Peyer's patch (tissue), 4 donors: Measurements from ENCODE around the gene IFNA6.

ENCODE experiments used
- CTCF ChIP-seq, 6 experiments: fragments of 450-650 bp in 4 of 6; fragments of 200-600 bp in 2 of 6; sonication (generic) in 1 of 6; IDR thresholded peaks; one replicate each; pipeline ENCODE4 v1.5.1; 2017 to 2019; ENCODE audit warnings: antibody characterized with exemption in 6 of 6, mild to moderate bottlenecking in 3 of 6, moderate library complexity in 1 of 6
- POLR2A ChIP-seq, 2 donors: fragments of 450-650 bp; IDR thresholded peaks; one replicate each; pipeline ENCODE4 v1.5.1; 2017; ENCODE audit warnings: antibody characterized with exemption in 2 of 2, mild to moderate bottlenecking in 2 of 2, moderate library complexity in 2 of 2

GRCh38 chr9:21340735-21341134 is 10.0 kb downstream of the IFNA6 start:
- TF ChIP-seq CTCF (IDR thresholded peaks at IDR 0.05) (no peak), POLR2A (IDR thresholded peaks at IDR 0.05) (no peak)
